ENCODE results near the gene PHF2. TPM values are rescaled to one million over a fixed set of nuclear protein-coding genes. Genes with fewer than 3 reads are reported as not detected.
A peak's percentile ranks its signal among the peaks of the same experiment; 100 is the strongest.

PHF2 gene
- polyA plus RNA-seq, 3 donors: 0.40 to 16.0 (median 0.97) TPM

GRCh38 chr9:93546356-93546755, 30.0 kb upstream of the PHF2 start:
- Histone ChIP-seq H3K27ac (ENCODE audit: low read depth in 1 of 2, low read length in 2 of 2) (no peak overlapping the region), H4K20me1 (ENCODE audit: insufficient read depth, low read length) (peaks cover 51% of the 10 kb centered on the region), H3K36me3 (replicated peaks in 1 of 2; ENCODE audit: control insufficient read depth in 1 of 2, insufficient read depth in 2 of 2, low read length in 2 of 2) (peaks cover 80 to 96% of the 10 kb centered on the region in 2 donors), H3K27me3 (ENCODE audit: control insufficient read depth in 2 of 2, insufficient read depth in 2 of 2, low read length in 2 of 2) (no peaks in the 10 kb centered on the region), H3K9ac (ENCODE audit: insufficient read depth, low read length, poor library complexity, severe bottlenecking) (no peak overlapping the region), H2AFZ (ENCODE audit: insufficient read depth, low read depth, low read length, poor library complexity, severe bottlenecking) (no peak overlapping the region), H3K4me2 (replicated peaks; ENCODE audit: extremely low read depth, low read length, poor library complexity, severe bottlenecking) (no peak overlapping the region), H3K79me2 (ENCODE audit: insufficient read depth, low read length) (peaks cover 2% of the 10 kb centered on the region), H3K9me3 (replicated peaks in 1 of 2; ENCODE audit: control insufficient read depth in 1 of 2, insufficient read depth in 1 of 2, low read length in 2 of 2) (no peaks in the 10 kb centered on the region), H3K4me1 (ENCODE audit: control insufficient read depth in 1 of 2, insufficient read depth in 2 of 2, low read length in 2 of 2) (no peaks in the 10 kb centered on the region), H3K4me3 (replicated peaks in 1 of 3; ENCODE audit: low read depth in 2 of 3, low read length in 3 of 3) (no peak overlapping the region)
- H3K9me3 Mint-ChIP-seq: no peaks in the 10 kb centered on the region
- peaks cover 0 to 2% (median 0%) of the 10 kb centered on the region in 3 donors for H3K27me3 Mint-ChIP-seq (ENCODE audit: low read depth in 3 of 3)
- H3K27ac Mint-ChIP-seq: peak overlapping the region in 2 of 7 donors; percentile 6 to 50
- H3K4me3 Mint-ChIP-seq: no peak overlapping the region
- 100% methylated on average over 6 of the region's 11 CpGs for WGBS (ENCODE audit: insufficient coverage)
- H3K36me3 Mint-ChIP-seq: peaks cover 70 to 90% of the 10 kb centered on the region in 2 donors
- TF ChIP-seq CTCF (IDR thresholded peaks at IDR 0.05): no peak
- intact Hi-C loops (cut with micrococcal nuclease): no loop called here
- DNase-seq: no peak
- H3K4me1 Mint-ChIP-seq: no peaks in the 10 kb centered on the region

DNA sequence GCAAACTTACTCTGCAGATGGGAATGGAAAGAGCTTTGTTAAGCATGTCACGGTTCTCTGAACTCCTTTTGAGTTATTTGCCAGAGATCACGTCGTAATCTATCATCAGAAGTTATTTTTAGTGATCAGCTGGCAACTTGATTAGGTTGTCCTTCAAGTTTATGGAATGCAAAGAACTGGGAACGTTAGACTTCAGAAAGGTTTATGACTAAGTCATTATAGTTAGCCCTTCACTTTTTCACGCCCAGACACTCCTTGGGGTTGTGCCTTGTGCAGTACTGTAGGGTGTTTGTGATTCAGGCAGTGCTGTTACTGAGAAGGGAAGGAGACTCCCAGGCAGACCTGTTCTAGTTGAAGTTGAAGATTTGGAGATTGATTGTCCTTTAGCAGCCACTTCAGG, 26.8 kb upstream of the PHF2 start:
- no peaks in the 10 kb centered on the region for H3K79me2 ChIP-seq (ENCODE audit: insufficient read depth, low read length)

More for the DNA sequence above, 26.8 kb upstream of the PHF2 start:
- H3K27me3 Mint-ChIP-seq (ENCODE audit: low read depth in 3 of 3): peaks cover 0 to 2% (median 0%) of the 10 kb centered on the region in 3 donors
- WGBS (ENCODE audit: insufficient coverage): 100% methylated on average over 2 of the region's 5 CpGs
- H3K36me3 Mint-ChIP-seq: peaks cover 77 to 91% of the 10 kb centered on the region in 2 donors
- no peak overlapping the region for H3K4me2 ChIP-seq (replicated peaks; ENCODE audit: extremely low read depth, low read length, poor library complexity, severe bottlenecking)
- no peaks in the 10 kb centered on the region for H3K27me3 ChIP-seq (ENCODE audit: control insufficient read depth in 2 of 2, insufficient read depth in 2 of 2, low read length in 2 of 2)
- peak overlapping the region in 3 of 7 donors; percentile 15 to 31 (median 18) for H3K27ac Mint-ChIP-seq
- peaks cover 2% of the 10 kb centered on the region for H3K4me1 Mint-ChIP-seq
- H2AFZ ChIP-seq (ENCODE audit: insufficient read depth, low read depth, low read length, poor library complexity, severe bottlenecking): no peak overlapping the region
- H3K36me3 ChIP-seq (replicated peaks in 1 of 2; ENCODE audit: control insufficient read depth in 1 of 2, insufficient read depth in 2 of 2, low read length in 2 of 2): peaks cover 71 to 94% of the 10 kb centered on the region in 2 donors
- H3K4me3 Mint-ChIP-seq: no peak overlapping the region
- no peak for DNase-seq
- H3K9me3 ChIP-seq (replicated peaks in 1 of 2; ENCODE audit: control insufficient read depth in 1 of 2, insufficient read depth in 1 of 2, low read length in 2 of 2): no peaks in the 10 kb centered on the region
- H3K27ac ChIP-seq (ENCODE audit: low read depth in 1 of 2, low read length in 2 of 2): no peak overlapping the region
- no peak for TF ChIP-seq CTCF (IDR thresholded peaks at IDR 0.05)
- H4K20me1 ChIP-seq (ENCODE audit: insufficient read depth, low read length): peaks cover 28% of the 10 kb centered on the region
- no peak overlapping the region for H3K4me3 ChIP-seq (replicated peaks in 1 of 3; ENCODE audit: low read depth in 2 of 3, low read length in 3 of 3)
- no peaks in the 10 kb centered on the region for H3K9me3 Mint-ChIP-seq
- intact Hi-C loops (cut with micrococcal nuclease): no loop called here
- H3K4me1 ChIP-seq (ENCODE audit: control insufficient read depth in 1 of 2, insufficient read depth in 2 of 2, low read length in 2 of 2): no peaks in the 10 kb centered on the region
- no peak overlapping the region for H3K9ac ChIP-seq (ENCODE audit: insufficient read depth, low read length, poor library complexity, severe bottlenecking)

Data from CD14-positive monocyte (primary cell).